Stimulated activated CD8-positive, alpha-beta memory T cell treated with anti-CD3 and anti-CD28 coated beads, Interleukin-12 subunit alpha, Interleukin-12 subunit beta, amount 100 ng/mL, for 24 hours (primary cell): ENCODE data around the gene KLHL10.
"Not testable (repeated sequence)": the region's sequence is repeated elsewhere in the genome, so short reads cannot be mapped to it uniquely, and the experiment has no call there.

Experiments used
- DNase-seq: peaks from one replicate; pipeline ENCODE4 v3.0.0-alpha.2; 2020; ENCODE audit errors: extremely low read depth

Gene KLHL10

GRCh38 chr17:41813152-41813680, 24.4 kb upstream of the KLHL10 start:
- DNase-seq = no peak

- DNase-seq = no peak
Observed at GRCh38 chr17:41813699-41814124, 23.9 kb upstream of the KLHL10 start.

GRCh38 chr17:41814195-41814594, 23.4 kb upstream of the KLHL10 start:
- DNase-seq = no peak

- no peak for DNase-seq
Observed at GRCh38 chr17:41816637-41817320, 20.8 kb upstream of the KLHL10 start.

GRCh38 chr17:41818024-41818423, 19.6 kb upstream of the KLHL10 start:
- no peak for DNase-seq

GRCh38 chr17:41821776-41822175, 15.8 kb upstream of the KLHL10 start:
- DNase-seq = no peak

- no peak for DNase-seq
Observed at GRCh38 chr17:41822216-41823140, 15.1 kb upstream of the KLHL10 start.

- no peak for DNase-seq
Observed at GRCh38 chr17:41823141-41823524, 14.5 kb upstream of the KLHL10 start.

- DNase-seq = no peak
Observed at GRCh38 chr17:41823580-41823979, 14.0 kb upstream of the KLHL10 start.

GRCh38 chr17:41824086-41824485, 13.5 kb upstream of the KLHL10 start:
- no peak for DNase-seq

- DNase-seq = no peak
Observed at GRCh38 chr17:41825175-41825845, 12.3 kb upstream of the KLHL10 start.

GRCh38 chr17:41829961-41830360, 7.7 kb upstream of the KLHL10 start:
- not testable (repeated sequence) for DNase-seq

- no peak for DNase-seq
Observed at GRCh38 chr17:41835214-41835799, 2.3 kb upstream of the KLHL10 start.

GRCh38 chr17:41835800-41836549, 1.6 kb upstream of the KLHL10 start, which contains the start of gene NT5C3B:
Gene NT5C3B (minus strand): TSS chr17:41836232. CDS start chr17:41836193, 39 bp downstream.
- DNase-seq = peak; percentile 21

- no peak for DNase-seq
Observed at GRCh38 chr17:41836550-41837196, 952 bp upstream of the KLHL10 start.

GRCh38 chr17:41839448-41839847, 1.8 kb downstream of the KLHL10 start:
- not testable (repeated sequence) for DNase-seq

GRCh38 chr17:41840781-41841180, 3.2 kb downstream of the KLHL10 start:
- not testable (repeated sequence) for DNase-seq

- DNase-seq = no peak
Observed at GRCh38 chr17:41844971-41845370, 7.3 kb downstream of the KLHL10 start.

GRCh38 chr17:41848788-41849187, 11.2 kb downstream of the KLHL10 start:
- no peak for DNase-seq

- no peak for DNase-seq
Observed at GRCh38 chr17:41849251-41849990, 11.8 kb downstream of the KLHL10 start.
